IPS-18a (cell line): ENCODE results near the gene MYL11.

Experiments
- H3K27ac ChIP-seq: one replicate; pipeline ENCODE4 v1.5.1; 2013; ENCODE audit warnings: low read length
- H3K27me3 ChIP-seq: one replicate; pipeline ENCODE4 v1.6.1; 2013; ENCODE audit warnings: mild to moderate bottlenecking, low read length; ENCODE audit not compliant: control insufficient read depth, insufficient read depth
- H3K36me3 ChIP-seq: one replicate; pipeline ENCODE4 v1.6.1; 2013; ENCODE audit warnings: low read depth, low read length; ENCODE audit not compliant: control insufficient read depth
- H3K4me1 ChIP-seq: one replicate; pipeline ENCODE4 v1.6.1; 2013; ENCODE audit warnings: low read depth, low read length; ENCODE audit not compliant: control insufficient read depth
- H3K4me3 ChIP-seq: one replicate; pipeline ENCODE4 v1.5.1; 2013; ENCODE audit warnings: low read length
- H3K9ac ChIP-seq: one replicate; pipeline ENCODE4 v1.6.1; 2013; ENCODE audit warnings: mild to moderate bottlenecking, low read length, moderate library complexity
- H3K9me3 ChIP-seq: one replicate; pipeline ENCODE4 v1.6.1; 2013; ENCODE audit warnings: low read depth, low read length; ENCODE audit not compliant: control insufficient read depth

MYL11 gene

GRCh38 chr16:30368122-30368791 is 6.3 kb upstream of the MYL11 start:
- H3K9me3 ChIP-seq: no peaks in the 10 kb centered on the region
- no peak overlapping the region for H3K9ac ChIP-seq
- H3K27me3 ChIP-seq: no peaks in the 10 kb centered on the region
- peak overlapping the region; percentile 50 for H3K4me3 ChIP-seq
- peaks cover 9% of the 10 kb centered on the region for H3K4me1 ChIP-seq
- H3K27ac ChIP-seq: no peak overlapping the region
- peaks cover 3% of the 10 kb centered on the region for H3K36me3 ChIP-seq

GRCh38 chr16:30368792-30369090 is 5.9 kb upstream of the MYL11 start:
- Histone ChIP-seq H3K27me3 (no peaks in the 10 kb centered on the region), H3K36me3 (peaks cover 3% of the 10 kb centered on the region), H3K4me3 (peak overlapping the region; percentile 50), H3K9me3 (no peaks in the 10 kb centered on the region), H3K4me1 (peaks cover 9% of the 10 kb centered on the region), H3K9ac (no peak overlapping the region), H3K27ac (no peak overlapping the region)

- Histone ChIP-seq H3K27ac (no peak overlapping the region), H3K4me1 (peaks cover 9% of the 10 kb centered on the region), H3K9ac (peak overlapping the region; percentile 5), H3K36me3 (peaks cover 3% of the 10 kb centered on the region), H3K4me3 (peak overlapping the region; percentile 50), H3K27me3 (no peaks in the 10 kb centered on the region), H3K9me3 (no peaks in the 10 kb centered on the region)
These were observed 5.3 kb upstream of the MYL11 start for GRCh38 chr16:30369091-30369937.

GRCh38 chr16:30369938-30370455 is 4.6 kb upstream of the MYL11 start:
- no peaks in the 10 kb centered on the region for H3K27me3 ChIP-seq
- peaks cover 3% of the 10 kb centered on the region for H3K36me3 ChIP-seq
- H3K9me3 ChIP-seq: no peaks in the 10 kb centered on the region
- peak overlapping the region; percentile 50 for H3K4me3 ChIP-seq
- no peak overlapping the region for H3K9ac ChIP-seq
- no peak overlapping the region for H3K27ac ChIP-seq
- H3K4me1 ChIP-seq: peaks cover 9% of the 10 kb centered on the region

- H3K27ac ChIP-seq: no peak within 1 kb of the TSS
- peak within 1 kb of the TSS; percentile 5 for H3K9ac ChIP-seq
These were observed 4.0 kb upstream of the MYL11 start, which contains the start of gene TBC1D10B for GRCh38 chr16:30370456-30371247. TBC1D10B (minus strand) TSS chr16:30370494; CDS start chr16:30370183, 311 bp downstream.

GRCh38 chr16:30371248-30371816 is 3.3 kb upstream of the MYL11 start:
- peak overlapping the region; percentile 64 for H3K4me3 ChIP-seq
- H3K27ac ChIP-seq: no peak overlapping the region
- H3K27me3 ChIP-seq: no peaks in the 10 kb centered on the region
- no peaks in the 10 kb centered on the region for H3K36me3 ChIP-seq
- no peaks in the 10 kb centered on the region for H3K9me3 ChIP-seq
- H3K4me1 ChIP-seq: peaks cover 13% of the 10 kb centered on the region
- H3K9ac ChIP-seq: no peak overlapping the region

More at GRCh38 chr16:30370456-30371247, 4.0 kb upstream of the MYL11 start, which contains the start of gene TBC1D10B:
- Histone ChIP-seq H3K36me3 (no peaks in the 10 kb centered on the region), H3K9me3 (no peaks in the 10 kb centered on the region), H3K4me1 (peaks cover 12% of the 10 kb centered on the region), H3K4me3 (peak within 1 kb of the TSS; percentile 64), H3K27me3 (no peaks in the 10 kb centered on the region)

- H3K9ac ChIP-seq: no peak overlapping the region
- H3K9me3 ChIP-seq: no peaks in the 10 kb centered on the region
- H3K27me3 ChIP-seq: no peaks in the 10 kb centered on the region
- H3K4me1 ChIP-seq: peaks cover 14% of the 10 kb centered on the region
- H3K27ac ChIP-seq: no peak overlapping the region
- H3K36me3 ChIP-seq: no peaks in the 10 kb centered on the region
- no peak overlapping the region for H3K4me3 ChIP-seq
These were observed 2.4 kb upstream of the MYL11 start for GRCh38 chr16:30372038-30372712.

GRCh38 chr16:30372725-30373124 is 1.9 kb upstream of the MYL11 start:
- Histone ChIP-seq H3K4me3 (no peak overlapping the region), H3K27me3 (no peaks in the 10 kb centered on the region), H3K4me1 (peaks cover 17% of the 10 kb centered on the region), H3K27ac (no peak overlapping the region), H3K36me3 (no peaks in the 10 kb centered on the region), H3K9me3 (no peaks in the 10 kb centered on the region), H3K9ac (no peak overlapping the region)

- Histone ChIP-seq H3K4me3 (no peak overlapping the region), H3K27me3 (no peaks in the 10 kb centered on the region), H3K4me1 (peaks cover 12% of the 10 kb centered on the region), H3K9me3 (no peaks in the 10 kb centered on the region), H3K27ac (no peak overlapping the region), H3K9ac (no peak overlapping the region), H3K36me3 (no peaks in the 10 kb centered on the region)
These were observed 1.3 kb downstream of the MYL11 start for GRCh38 chr16:30375864-30376263.

- H3K9ac ChIP-seq: no peak overlapping the region
- peaks cover 9% of the 10 kb centered on the region for H3K4me1 ChIP-seq
- H3K27ac ChIP-seq: no peak overlapping the region
These were observed 1.9 kb downstream of the MYL11 start for GRCh38 chr16:30376461-30376902.

More at GRCh38 chr16:30376461-30376902, 1.9 kb downstream of the MYL11 start:
- Histone ChIP-seq H3K9me3 (no peaks in the 10 kb centered on the region), H3K27me3 (no peaks in the 10 kb centered on the region), H3K4me3 (no peak overlapping the region), H3K36me3 (no peaks in the 10 kb centered on the region)
